DOHH2 (cell line): ENCODE measurements around the gene SLC8A3.

ENCODE experiments used
- CTCF ChIP-seq: fragments of 200-600 bp; sonication (generic); IDR thresholded peaks from one replicate; pipeline ENCODE4 v1.5.1; 2014; ENCODE audit warnings: antibody characterized with exemption, mild to moderate bottlenecking, low read depth, low read length; ENCODE audit not compliant: poor library complexity, severe bottlenecking
- EZH2phosphoT487 ChIP-seq: fragments of 200-600 bp; sonication (generic); IDR thresholded peaks from 2 replicates; pipeline ENCODE4 v1.6.1; 2017; ENCODE audit warnings: borderline replicate concordance, mild to moderate bottlenecking, antibody characterized with exemption, low read length, moderate library complexity, mixed read lengths

- TF ChIP-seq CTCF (no peak), EZH2phosphoT487 (no peak)
Measured at GRCh38 chr14:70033561-70033960, 155.2 kb downstream of the SLC8A3 start.
